ENCODE data around the gene ZC3H8. TPM values are rescaled to one million over a fixed set of nuclear protein-coding genes. Genes with fewer than 3 reads are reported as not detected.

The ZC3H8 gene
- total and polyA plus RNA-seq, 2 donors (not counting 3 experiments of a cell fraction or from before 2014, with no cell fraction given): 0.95 to 7.1 TPM

DNA sequence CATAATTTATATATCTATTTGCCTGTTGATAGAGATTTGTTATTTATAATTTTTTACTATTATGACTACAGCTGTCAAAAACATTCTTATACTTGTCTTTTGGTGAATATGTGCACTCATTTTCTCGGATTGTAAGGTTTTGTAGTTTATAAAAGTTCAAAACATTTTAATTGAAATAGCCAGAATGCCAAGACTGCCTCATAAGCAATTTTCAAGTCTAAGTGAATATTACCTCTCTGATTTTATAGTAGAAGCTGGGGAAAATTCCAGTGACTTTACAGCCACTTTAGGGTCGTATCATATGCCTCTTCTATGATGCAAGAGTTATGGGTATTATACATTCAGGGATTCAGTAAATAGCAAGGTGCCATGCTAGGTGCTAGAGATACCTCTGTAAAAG lies 41.6 kb upstream of the ZC3H8 start:
- DNase-seq (ENCODE audit: low read depth, low spot score) (no peak), FAIRE-seq (no peak)
- ChIA-PET POLR2A (no interaction called here), CTCF (no interaction called here)
- H3K27me3 ChIP-seq (ENCODE audit: control insufficient read depth in 2 of 2, insufficient read depth in 2 of 2, low read length in 2 of 2): no peaks in the 10 kb centered on the region
- peaks cover 10% of the 10 kb centered on the region for H3K4me1 ChIP-seq (ENCODE audit: control insufficient read depth, extremely low read depth, insufficient read depth, low read length)
- TF ChIP-seq, protein P1, sequence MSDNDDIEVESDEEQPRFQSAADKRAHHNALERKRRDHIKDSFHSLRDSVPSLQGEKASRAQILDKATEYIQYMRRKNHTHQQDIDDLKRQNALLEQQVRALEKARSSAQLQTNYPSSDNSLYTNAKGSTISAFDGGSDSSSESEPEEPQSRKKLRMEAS (IDR thresholded peaks at IDR 0.05; ENCODE audit: insufficient read depth, insufficient read length): no peak
- TF ChIP-seq MYC (IDR thresholded peaks at IDR 0.05; ENCODE audit: low read depth, low read length) (no peak), POLR2A (IDR thresholded peaks at IDR 0.05; ENCODE audit: low read depth, low read length) (no peak), POLR2AphosphoS5 (IDR thresholded peaks at IDR 0.05; ENCODE audit: insufficient read depth, low read depth, low read length) (no peak), JUN (IDR thresholded peaks at IDR 0.05; ENCODE audit: borderline replicate concordance, insufficient read depth, insufficient read length, low read depth) (no peak), EZH2 (IDR thresholded peaks at IDR 0.05; ENCODE audit: borderline replicate concordance, low read depth, low read length, severe bottlenecking) (no peak), FOS (IDR thresholded peaks at IDR 0.05; ENCODE audit: borderline replicate concordance, insufficient read depth, low read length) (no peak), GATA2 (IDR thresholded peaks at IDR 0.05; ENCODE audit: insufficient read depth, insufficient read length, low read depth, low read length) (no peak)
- TF ChIP-seq, protein P2, sequence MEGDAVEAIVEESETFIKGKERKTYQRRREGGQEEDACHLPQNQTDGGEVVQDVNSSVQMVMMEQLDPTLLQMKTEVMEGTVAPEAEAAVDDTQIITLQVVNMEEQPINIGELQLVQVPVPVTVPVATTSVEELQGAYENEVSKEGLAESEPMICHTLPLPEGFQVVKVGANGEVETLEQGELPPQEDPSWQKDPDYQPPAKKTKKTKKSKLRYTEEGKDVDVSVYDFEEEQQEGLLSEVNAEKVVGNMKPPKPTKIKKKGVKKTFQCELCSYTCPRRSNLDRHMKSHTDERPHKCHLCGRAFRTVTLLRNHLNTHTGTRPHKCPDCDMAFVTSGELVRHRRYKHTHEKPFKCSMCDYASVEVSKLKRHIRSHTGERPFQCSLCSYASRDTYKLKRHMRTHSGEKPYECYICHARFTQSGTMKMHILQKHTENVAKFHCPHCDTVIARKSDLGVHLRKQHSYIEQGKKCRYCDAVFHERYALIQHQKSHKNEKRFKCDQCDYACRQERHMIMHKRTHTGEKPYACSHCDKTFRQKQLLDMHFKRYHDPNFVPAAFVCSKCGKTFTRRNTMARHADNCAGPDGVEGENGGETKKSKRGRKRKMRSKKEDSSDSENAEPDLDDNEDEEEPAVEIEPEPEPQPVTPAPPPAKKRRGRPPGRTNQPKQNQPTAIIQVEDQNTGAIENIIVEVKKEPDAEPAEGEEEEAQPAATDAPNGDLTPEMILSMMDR (IDR thresholded peaks at IDR 0.05; ENCODE audit: extremely low read depth in 1 of 2, insufficient read depth in 1 of 2, low read depth in 1 of 2, low read length in 2 of 2): no peak
- BruUV-seq (replicated peaks): no TSS peak
- H3K36me3 ChIP-seq (ENCODE audit: control insufficient read depth in 2 of 2, extremely low read depth in 1 of 2, insufficient read depth in 2 of 2, low read length in 2 of 2): no peaks in the 10 kb centered on the region
- H3K9ac ChIP-seq (replicated peaks; ENCODE audit: extremely low read depth, insufficient read depth, low read length): no peak overlapping the region
- no peak overlapping the region for H3K4me3 ChIP-seq (replicated peaks in 1 of 3; ENCODE audit: insufficient read depth in 1 of 3, low read depth in 1 of 3, low read length in 3 of 3)
- intact Hi-C loops (cut with micrococcal nuclease): no loop called here
- no peaks in the 10 kb centered on the region for H3K79me2 ChIP-seq (ENCODE audit: control insufficient read depth, insufficient read depth, low read length)
- no peaks in the 10 kb centered on the region for H3K9me1 ChIP-seq (replicated peaks; ENCODE audit: control insufficient read depth, extremely low read depth, insufficient read depth, low read length)
- H3K9me3 ChIP-seq (replicated peaks; ENCODE audit: control insufficient read depth, insufficient read depth, low read length): no peaks in the 10 kb centered on the region
- no peak overlapping the region for H3K27ac ChIP-seq (ENCODE audit: insufficient read depth, low read depth, low read length)
- H3K4me2 ChIP-seq (ENCODE audit: insufficient read depth, low read length): no peak overlapping the region
- H4K20me1 ChIP-seq (replicated peaks; ENCODE audit: control insufficient read depth, extremely low read depth, insufficient read depth, low read length): no peaks in the 10 kb centered on the region
- dilution Hi-C loops (cut with MboI; ENCODE audit: extremely low pct_ligation_motif_present, low sequenced_read_pairs): no loop called here
- H2AFZ ChIP-seq (ENCODE audit: low read depth, low read length): no peak overlapping the region
